GM21390 (cell line): ENCODE measurements around the gene SYNE3.

Source experiments
- ATAC-seq: cut with Tn5 transposase; IDR thresholded peaks from one replicate; pipeline ENCODE4 v1.9.1; 2021; ENCODE audit not compliant: unreplicated experiment

Gene SYNE3

DNA sequence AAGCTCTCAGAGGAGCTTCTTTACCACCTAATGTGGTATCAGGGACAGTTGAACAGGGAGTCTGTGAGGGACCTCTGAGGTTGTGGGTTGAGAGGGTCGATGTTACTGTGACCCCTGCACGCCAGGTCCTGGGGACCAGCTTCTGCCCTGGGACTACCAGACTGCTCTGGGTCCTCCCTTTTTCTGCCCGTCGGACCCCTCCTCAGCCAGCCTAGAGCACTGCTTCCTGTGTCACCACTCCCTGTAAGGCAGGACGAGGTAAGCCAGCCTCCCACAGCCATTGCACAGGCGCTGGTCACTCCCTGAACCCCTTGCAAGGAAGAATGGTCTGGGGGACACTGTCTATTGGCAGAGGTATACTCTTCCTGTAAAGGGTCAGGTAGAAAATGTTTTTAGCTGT, 38.1 kb downstream of the SYNE3 start:
- ATAC-seq = no peak

DNA sequence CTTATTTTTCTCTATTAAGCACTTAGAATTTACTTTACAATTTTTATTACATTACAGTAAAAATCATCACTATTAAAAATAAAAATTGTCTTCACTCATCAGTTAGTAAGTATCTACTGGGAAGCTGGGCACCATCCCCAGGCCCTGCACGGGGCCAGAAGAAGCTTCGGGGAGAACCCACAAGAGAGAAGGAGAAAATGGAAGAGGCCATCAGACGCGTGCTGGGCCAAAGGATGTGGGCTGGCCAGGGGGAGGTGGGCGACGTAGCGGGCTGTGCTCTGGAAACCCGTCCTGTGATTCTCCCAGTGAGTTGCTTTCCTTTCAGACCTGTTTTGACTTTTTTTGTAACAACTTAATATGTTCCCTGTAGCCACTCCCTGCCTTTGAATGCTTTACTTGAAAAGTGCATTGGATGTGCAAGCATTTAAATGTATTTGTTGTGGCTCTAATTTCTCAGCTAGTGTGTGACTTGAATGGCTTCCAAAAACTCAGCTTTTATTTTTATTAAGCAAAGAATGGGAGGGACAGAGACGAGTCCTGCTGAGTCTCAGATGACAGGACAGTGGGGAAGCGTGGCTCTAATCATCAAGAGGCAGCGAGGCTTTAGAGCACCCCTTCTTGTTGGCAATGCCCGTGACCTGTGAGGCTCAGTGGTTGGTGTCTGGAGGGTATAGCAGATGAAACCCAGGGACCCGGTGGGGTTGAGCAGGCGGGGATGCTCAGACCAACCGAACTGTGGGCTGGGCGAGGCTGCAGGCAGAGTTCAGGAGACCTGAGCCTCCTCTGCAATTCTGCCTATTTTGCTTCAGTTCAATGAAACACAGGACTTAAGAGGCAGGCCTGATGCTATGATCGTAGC, 38.8 kb downstream of the SYNE3 start:
- ATAC-seq = no peak

DNA sequence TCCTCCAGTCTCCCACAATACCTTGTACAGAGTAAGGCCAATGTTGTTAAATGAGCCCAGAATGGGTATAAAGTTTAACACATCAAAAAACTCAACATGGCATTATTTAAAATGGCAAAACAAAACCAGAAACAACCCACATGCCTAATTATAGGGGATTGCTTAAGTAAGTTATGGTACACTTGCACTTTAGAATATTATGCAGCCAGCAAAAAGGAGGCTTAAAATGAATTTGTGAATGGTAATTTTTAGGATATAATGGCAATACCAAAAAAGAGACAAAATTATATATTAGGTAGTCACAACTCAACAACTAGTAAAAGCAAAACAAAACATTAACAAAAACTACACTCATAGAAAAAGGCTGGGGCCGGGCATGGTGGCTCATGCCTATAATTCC, 39.7 kb downstream of the SYNE3 start:
- ATAC-seq = no peak

DNA sequence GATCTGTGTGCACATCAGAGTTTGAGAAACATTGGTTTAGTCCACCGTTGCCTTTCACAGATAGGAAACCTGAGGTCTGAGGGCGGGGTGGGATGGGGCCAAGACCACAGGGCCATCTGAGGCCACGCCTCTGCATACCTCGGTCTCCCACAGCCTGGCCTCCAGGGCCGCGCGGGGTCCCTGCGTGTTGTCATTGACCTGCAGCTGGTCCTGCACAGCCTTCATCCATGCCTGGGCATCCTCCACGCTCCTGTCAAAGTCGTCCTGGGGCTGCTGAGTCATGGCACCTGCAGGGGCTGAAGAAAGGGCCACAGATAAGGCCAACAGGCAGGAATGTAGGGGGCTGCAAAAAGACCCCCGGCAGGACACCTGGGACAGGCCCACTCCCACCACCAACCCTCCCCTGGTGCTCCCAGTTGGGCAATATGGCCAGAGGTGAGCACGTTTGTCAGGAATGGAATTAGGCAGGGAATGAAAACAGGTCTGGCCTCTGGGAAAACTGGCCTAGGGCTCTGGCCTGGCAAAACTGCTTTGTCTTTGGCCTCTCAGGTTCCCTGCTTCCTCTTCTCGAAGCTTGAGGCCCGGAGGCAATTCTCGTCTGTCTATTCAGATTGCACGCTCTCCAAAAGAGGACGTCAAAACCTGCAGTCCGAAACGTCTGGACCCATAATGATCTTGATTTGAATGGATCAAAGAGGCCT, 40.8 kb downstream of the SYNE3 start:
- no peak for ATAC-seq

DNA sequence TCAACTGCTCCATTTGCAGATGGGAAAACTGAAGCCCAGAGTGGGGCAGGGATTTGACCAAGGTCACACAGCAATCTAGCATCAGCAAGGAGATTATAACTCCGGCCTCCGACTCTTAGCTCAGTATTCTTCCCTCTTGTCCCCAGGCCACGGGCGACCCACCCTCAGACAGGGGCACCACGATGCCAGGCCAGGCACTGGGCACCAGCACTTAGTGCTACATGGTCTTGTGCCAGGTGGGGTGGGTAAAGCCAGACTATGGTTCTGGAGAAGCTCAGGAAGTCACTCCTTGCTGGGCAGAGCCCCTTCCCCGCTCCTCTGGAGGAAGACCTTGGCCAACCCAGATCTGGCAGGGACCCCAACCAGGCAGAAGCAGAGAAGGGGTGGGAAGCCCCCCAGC, 41.5 kb downstream of the SYNE3 start:
- no peak for ATAC-seq

DNA sequence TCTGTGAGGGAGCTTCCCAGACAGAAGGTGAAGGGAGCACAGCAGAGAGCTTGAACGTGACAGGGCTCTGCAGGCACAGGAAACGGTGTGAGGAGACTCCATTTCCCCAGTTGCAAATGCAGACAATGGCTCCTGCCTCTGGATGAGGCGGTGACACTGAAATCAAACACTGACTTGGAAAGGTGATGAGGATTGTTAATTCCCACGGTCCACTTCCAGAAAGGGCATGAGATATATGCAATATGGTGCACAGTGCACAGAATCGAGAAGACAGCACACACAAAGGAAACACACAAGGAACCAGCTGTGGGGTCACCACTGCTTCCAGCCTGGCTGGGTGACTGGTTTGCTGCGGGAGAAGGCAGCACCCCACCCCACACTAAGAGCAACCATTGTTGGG, 42.0 kb downstream of the SYNE3 start:
- ATAC-seq = no peak

DNA sequence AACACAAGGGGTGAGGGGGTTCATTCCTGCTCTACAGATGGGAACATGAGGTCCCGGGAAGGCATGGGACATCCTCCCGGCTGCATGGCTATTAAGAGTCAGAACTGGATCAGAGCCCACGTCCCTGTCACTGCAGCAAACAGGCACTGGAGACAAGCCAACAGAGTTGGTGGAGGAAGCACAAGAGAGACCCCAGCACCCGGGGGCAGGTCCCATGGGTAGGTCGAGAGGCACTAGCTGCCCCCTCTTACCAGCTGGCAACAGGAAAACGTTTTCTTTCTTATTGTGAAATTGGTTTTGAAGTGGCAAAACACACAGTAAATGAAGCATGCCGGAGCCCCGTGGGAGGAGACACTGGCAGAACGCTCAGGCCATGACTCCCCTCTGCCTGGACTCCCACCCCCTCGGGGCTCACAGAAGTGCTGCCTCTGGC, 43.6 kb downstream of the SYNE3 start:
- ATAC-seq = no peak

DNA sequence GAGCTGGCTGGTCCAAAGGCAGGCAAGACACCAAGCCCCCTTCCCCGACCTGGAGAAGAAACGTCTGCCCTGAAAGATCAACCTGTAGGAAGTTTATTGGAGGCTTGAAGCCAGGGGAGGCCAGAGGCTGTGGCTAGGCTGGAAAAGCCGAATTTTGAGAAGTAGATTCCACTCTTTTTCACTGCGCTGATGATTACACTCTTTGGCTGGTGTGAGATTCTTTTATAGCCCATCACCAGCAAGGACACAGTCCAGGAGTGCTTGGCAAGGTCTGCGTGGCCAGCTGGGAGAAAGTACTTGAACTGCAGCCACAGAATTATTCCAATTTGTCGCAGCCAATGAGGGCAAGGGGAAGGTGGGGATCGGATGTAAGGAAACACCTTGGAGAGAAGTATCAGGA, 45.0 kb downstream of the SYNE3 start:
- no peak for ATAC-seq

DNA sequence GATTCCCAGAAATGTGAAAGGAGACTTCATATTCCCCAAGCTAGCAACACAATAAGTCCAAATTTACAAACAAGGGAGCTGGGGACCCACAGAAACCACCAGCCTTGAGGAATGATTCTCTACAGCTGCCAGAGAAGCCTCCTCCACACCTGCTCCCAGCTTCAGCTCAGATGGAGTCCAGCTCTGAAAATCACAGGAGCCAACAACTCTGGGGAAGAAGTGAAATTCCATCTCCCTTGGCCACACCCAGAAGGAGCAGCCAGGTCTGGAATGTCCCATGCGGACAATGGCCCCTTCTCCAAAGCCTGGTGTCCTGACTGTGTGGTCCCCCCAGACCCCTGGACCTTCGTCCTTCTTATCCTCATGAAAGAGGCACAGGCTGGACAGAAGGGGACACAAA, 45.4 kb downstream of the SYNE3 start:
- ATAC-seq = no peak

DNA sequence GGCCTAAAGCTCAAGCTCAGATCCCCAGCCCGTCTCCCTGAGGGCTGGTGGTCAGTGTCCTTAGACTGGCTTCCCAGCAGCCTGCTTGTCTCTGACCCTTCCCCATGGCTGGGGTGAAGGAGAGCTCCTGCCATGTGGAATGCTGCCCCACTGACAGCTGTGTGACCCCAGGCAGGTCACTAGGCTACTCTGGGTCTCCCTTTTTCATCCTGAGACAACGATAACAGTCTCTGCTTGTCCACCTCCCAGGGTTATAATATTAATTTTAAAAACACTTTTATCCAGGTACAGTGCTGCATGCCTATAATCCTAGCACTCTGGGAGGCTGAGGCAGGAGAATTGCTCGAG, 47.3 kb downstream of the SYNE3 start:
- no peak for ATAC-seq

DNA sequence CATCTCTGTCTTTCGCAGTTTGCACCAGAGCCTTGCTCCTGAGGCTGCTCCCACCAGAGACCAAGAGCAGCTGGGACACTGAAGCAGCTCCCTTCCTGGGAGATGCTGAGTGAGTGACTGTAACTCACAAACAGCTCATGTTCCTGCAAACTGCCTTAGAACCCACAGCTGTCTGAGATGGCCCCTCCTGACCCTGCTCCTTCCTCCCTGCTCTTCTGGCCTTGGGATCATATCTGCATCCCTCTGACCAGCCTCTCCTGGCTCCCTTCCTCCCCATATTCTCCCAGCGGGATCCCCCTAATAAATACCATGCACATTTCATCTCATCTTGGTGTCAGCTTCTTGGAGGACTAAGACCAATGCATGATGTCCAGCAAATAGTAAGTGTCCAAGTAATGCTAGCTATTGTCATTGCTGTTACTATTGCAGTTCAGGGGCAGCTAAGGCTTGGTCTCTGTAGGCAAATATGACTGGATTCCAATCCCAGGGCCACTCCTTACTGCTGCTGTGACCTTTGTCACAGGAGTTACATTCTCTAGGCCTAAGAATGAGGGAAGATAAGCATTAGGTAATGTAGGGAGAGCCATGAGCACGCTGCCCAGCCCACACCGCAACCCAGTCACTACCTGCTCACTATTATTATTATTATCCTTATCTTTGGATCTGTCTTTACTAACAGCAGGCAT, 47.9 kb downstream of the SYNE3 start:
- ATAC-seq = no peak

DNA sequence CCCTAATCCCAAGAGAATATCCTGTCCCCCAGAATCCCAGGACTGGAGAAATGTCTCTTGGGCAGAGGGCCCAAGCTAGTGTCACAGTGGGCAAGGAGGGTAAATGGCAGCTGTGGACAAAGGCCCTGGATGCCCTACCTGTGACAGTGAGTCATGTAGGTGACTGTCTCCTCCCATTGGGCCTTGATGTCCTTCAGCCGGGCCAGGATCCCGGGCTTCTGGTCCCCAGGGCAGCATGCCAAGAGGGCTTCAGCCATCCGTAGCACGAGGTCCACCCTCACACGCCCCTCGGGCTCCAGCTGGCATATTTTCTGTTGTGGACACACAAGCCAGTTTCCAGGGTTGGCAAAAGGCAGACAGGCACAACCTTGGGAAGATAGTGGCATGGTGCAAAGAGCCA, 48.8 kb downstream of the SYNE3 start:
- ATAC-seq = no peak

DNA sequence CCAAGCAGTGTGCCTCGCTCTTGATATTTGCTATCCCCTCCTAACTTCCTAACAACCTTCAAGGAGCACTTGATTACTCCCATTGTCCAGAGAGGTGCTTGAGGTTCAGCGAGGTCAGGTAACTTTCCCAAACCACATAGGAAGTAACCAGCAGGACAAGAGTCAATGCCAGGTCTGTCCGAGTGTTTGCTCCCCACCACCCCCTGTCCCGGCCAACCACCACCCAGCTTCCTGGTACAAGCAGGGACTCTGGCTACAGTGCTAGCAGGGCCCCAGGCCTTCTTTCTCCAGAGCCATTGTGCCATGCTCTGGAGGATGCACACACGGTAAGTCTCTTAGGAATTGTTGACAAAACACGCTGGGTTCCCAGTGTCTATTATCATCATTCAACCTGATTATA, 49.2 kb downstream of the SYNE3 start:
- no peak for ATAC-seq
